DND-41 (cell line): ENCODE results near the gene TDRD9.
A peak's percentile ranks its signal among the peaks of the same experiment; 100 is the strongest.

ENCODE experiments used
- ATAC-seq: fragments of 200-7000 bp; cut with Tn5 transposase; 3 replicates; pipeline ENCODE4 v1.9.1; 2021; ENCODE audit warnings: low read depth; ENCODE audit not compliant: insufficient read depth
- DNase-seq: peaks from one replicate; pipeline ENCODE4 v3.0.0-alpha.2; 2020
- H2AFZ ChIP-seq: 2 replicates; pipeline ENCODE4 v1.6.0; 2012; ENCODE audit warnings: low read depth, low read length
- H3K27ac ChIP-seq: 2 replicates; pipeline ENCODE4 v1.5.1; 2012; ENCODE audit warnings: low read length, inconsistent platforms
- H3K27me3 ChIP-seq: fragments of 200-600 bp; sonication (generic); 2 replicates; pipeline ENCODE4 v1.6.0; 2012; ENCODE audit warnings: low read length, mild to moderate bottlenecking, inconsistent platforms; ENCODE audit not compliant: insufficient read depth, poor library complexity
- H3K36me3 ChIP-seq: 2 replicates; pipeline ENCODE4 v1.5.1; 2012; ENCODE audit warnings: low read length, inconsistent platforms; ENCODE audit not compliant: insufficient read depth
- H3K4me1 ChIP-seq: 2 replicates; pipeline ENCODE4 v1.5.1; 2012; ENCODE audit warnings: mild to moderate bottlenecking, low read length; ENCODE audit not compliant: insufficient read depth
- H3K4me2 ChIP-seq: 2 replicates; pipeline ENCODE4 v1.6.0; 2012; ENCODE audit warnings: mild to moderate bottlenecking, moderate library complexity, low read length, inconsistent platforms; ENCODE audit not compliant: insufficient read depth
- H3K4me3 ChIP-seq, 2 experiments: fragments of 200-600 bp in 1 of 2; shearing (Covaris generic) in 1 of 2; 2 replicates each; pipeline ENCODE4 v1.5.1; 2012 to 2016; ENCODE audit warnings: inconsistent platforms in 2 of 2, low read length in 2 of 2, mild to moderate bottlenecking in 2 of 2, low read depth in 1 of 2, moderate library complexity in 1 of 2
- H3K79me2 ChIP-seq: 2 replicates; pipeline ENCODE4 v1.6.0; 2012; ENCODE audit warnings: low read length, inconsistent platforms; ENCODE audit not compliant: insufficient read depth
- H3K9ac ChIP-seq: 2 replicates; pipeline ENCODE4 v1.6.0; 2012; ENCODE audit warnings: low read depth, mild to moderate bottlenecking, inconsistent platforms, low read length, moderate library complexity
- H3K9me3 ChIP-seq: 2 replicates; pipeline ENCODE4 v1.5.1; 2012; ENCODE audit warnings: low read length, moderate library complexity, mild to moderate bottlenecking, inconsistent platforms; ENCODE audit not compliant: insufficient read depth, severe bottlenecking
- H4K20me1 ChIP-seq: 2 replicates; pipeline ENCODE4 v1.6.0; 2012; ENCODE audit warnings: low read length; ENCODE audit not compliant: insufficient read depth
- EZH2 ChIP-seq: IDR thresholded peaks from 3 replicates; pipeline ENCODE4 v1.6.1; 2012; ENCODE audit warnings: borderline replicate concordance, low read depth, mild to moderate bottlenecking, moderate library complexity, low read length, inconsistent platforms; ENCODE audit not compliant: severe bottlenecking
- TF ChIP-seq, protein P1 (sequence below): IDR thresholded peaks from 2 replicates; pipeline ENCODE4 v1.5.1; 2012; ENCODE audit warnings: borderline replicate concordance, low read length, moderate library complexity, mild to moderate bottlenecking; ENCODE audit not compliant: poor library complexity, severe bottlenecking; ENCODE audit errors: extremely low read depth

Gene TDRD9

GRCh38 chr14:103909531-103910261, 18.6 kb upstream of the TDRD9 start:
- H3K9me3 ChIP-seq: no peaks in the 10 kb centered on the region
- no peak overlapping the region for H3K9ac ChIP-seq
- DNase-seq: no peak
- H3K4me1 ChIP-seq: no peaks in the 10 kb centered on the region
- TF ChIP-seq, protein P1, sequence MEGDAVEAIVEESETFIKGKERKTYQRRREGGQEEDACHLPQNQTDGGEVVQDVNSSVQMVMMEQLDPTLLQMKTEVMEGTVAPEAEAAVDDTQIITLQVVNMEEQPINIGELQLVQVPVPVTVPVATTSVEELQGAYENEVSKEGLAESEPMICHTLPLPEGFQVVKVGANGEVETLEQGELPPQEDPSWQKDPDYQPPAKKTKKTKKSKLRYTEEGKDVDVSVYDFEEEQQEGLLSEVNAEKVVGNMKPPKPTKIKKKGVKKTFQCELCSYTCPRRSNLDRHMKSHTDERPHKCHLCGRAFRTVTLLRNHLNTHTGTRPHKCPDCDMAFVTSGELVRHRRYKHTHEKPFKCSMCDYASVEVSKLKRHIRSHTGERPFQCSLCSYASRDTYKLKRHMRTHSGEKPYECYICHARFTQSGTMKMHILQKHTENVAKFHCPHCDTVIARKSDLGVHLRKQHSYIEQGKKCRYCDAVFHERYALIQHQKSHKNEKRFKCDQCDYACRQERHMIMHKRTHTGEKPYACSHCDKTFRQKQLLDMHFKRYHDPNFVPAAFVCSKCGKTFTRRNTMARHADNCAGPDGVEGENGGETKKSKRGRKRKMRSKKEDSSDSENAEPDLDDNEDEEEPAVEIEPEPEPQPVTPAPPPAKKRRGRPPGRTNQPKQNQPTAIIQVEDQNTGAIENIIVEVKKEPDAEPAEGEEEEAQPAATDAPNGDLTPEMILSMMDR: no peak
- no peak for TF ChIP-seq EZH2
- no peak overlapping the region for H3K27ac ChIP-seq
- no peak overlapping the region for H2AFZ ChIP-seq
- H3K79me2 ChIP-seq: no peaks in the 10 kb centered on the region
- H3K36me3 ChIP-seq: peaks cover 41% of the 10 kb centered on the region
- peaks cover 5% of the 10 kb centered on the region; the same call in 1 of the 2 replicates for H4K20me1 ChIP-seq
- no peak overlapping the region for H3K4me3 ChIP-seq
- no peak overlapping the region for H3K4me2 ChIP-seq
- H3K27me3 ChIP-seq: no peaks in the 10 kb centered on the region
- peak; percentile 25; the same call in 1 of the 3 replicates for ATAC-seq

DNA sequence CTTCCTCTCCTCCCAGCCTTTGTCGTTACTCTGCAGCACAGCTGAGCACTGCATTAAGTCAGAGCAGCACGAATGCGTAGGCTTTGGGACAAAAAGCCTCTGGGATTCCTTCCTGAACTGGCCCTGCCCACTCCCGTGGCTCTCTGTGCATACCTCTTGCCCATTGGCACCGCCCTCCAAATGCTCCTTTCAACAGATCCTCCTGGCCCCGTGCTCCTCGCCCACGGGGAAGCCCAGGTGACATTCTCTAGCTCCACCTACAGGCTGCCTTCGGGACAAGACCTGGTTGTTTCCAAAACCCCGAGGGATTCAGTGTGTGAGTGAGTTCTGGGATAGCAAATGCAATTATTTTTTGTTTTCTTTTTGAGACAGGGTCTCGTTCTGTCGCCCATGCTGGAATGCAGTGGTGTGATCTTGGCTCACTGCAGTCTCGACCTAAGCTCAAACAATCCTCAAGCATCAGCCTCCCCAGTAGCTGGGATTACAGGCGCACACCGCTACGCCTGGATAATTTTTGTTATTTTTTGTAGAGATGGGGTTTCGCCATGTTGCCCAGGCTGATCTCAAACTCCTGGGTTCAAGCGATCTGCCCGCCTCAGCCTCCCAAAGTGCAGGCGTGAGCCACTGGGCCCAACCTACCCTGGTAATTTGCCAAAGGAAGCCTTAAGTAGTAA, 17.9 kb upstream of the TDRD9 start:
- H4K20me1 ChIP-seq: peaks cover 5% of the 10 kb centered on the region; the same call in 1 of the 2 replicates
- DNase-seq (peak; percentile 51), ATAC-seq (peak; percentile 80)
- H3K9me3 ChIP-seq: no peaks in the 10 kb centered on the region
- H2AFZ ChIP-seq: no peak overlapping the region
- H3K4me1 ChIP-seq: no peaks in the 10 kb centered on the region
- H3K4me3 ChIP-seq: no peak overlapping the region
- H3K27ac ChIP-seq: no peak overlapping the region
- no peak overlapping the region for H3K4me2 ChIP-seq
- no peaks in the 10 kb centered on the region for H3K27me3 ChIP-seq
- peaks cover 46% of the 10 kb centered on the region for H3K36me3 ChIP-seq
- H3K9ac ChIP-seq: no peak overlapping the region
- TF ChIP-seq, protein P1: peak; percentile 79
- no peak for TF ChIP-seq EZH2
- H3K79me2 ChIP-seq: no peaks in the 10 kb centered on the region; the same call in 1 of the 2 replicates

DNA sequence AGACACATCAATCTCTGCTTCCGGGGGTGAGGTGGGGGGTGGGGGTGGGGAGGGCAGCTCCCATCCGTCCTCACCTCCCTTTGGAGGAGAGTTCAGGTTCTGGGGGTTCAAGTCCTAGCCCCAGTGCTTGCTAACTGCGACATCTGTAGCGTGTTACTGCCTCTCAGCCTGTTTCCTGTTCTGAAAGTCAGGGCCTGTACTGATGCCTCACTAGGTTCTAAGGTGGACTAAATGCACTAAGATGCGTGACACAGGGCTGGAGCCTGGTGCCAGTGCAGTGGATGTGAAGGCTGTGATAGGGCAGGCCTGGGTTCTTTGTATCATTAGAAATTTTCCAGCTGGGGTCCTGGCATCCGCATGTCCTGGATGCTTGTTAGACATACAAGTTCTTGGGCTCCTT, 17.3 kb upstream of the TDRD9 start:
- TF ChIP-seq EZH2: no peak
- TF ChIP-seq, protein P1: no peak
- H3K9ac ChIP-seq: no peak overlapping the region
- no peak overlapping the region for H2AFZ ChIP-seq
- ATAC-seq (no peak), DNase-seq (no peak)
- H3K27me3 ChIP-seq: no peaks in the 10 kb centered on the region
- H3K9me3 ChIP-seq: no peaks in the 10 kb centered on the region
- peaks cover 9% of the 10 kb centered on the region; the same call in 1 of the 2 replicates for H4K20me1 ChIP-seq
- H3K27ac ChIP-seq: no peak overlapping the region
- H3K4me3 ChIP-seq: no peak overlapping the region
- H3K79me2 ChIP-seq: peaks cover 5% of the 10 kb centered on the region
- H3K4me2 ChIP-seq: no peak overlapping the region
- H3K36me3 ChIP-seq: peaks cover 51% of the 10 kb centered on the region
- no peaks in the 10 kb centered on the region for H3K4me1 ChIP-seq
